ENCODE measurements around the gene TIAM1. TPM values are rescaled to one million over a fixed set of nuclear protein-coding genes. Genes with fewer than 3 reads are reported as not detected.

TIAM1 gene
- total RNA-seq, 1 donor from 2014 or later = 17.8 TPM

GRCh38 chr21:31354604-31355443 is 10.8 kb upstream of the TIAM1 start:
- TF ChIP-seq CTCF (IDR thresholded peaks at IDR 0.05; ENCODE audit: insufficient read depth, low read depth, low read length) (no peak), EZH2 (IDR thresholded peaks at IDR 0.05; ENCODE audit: insufficient read depth, low read length) (no peak)
- peak; percentile 82 for FAIRE-seq

GRCh38 chr21:31354122-31354521 is 10.1 kb upstream of the TIAM1 start:
- H3K4me1 ChIP-seq (ENCODE audit: insufficient read depth, low read length) = peaks cover 22% of the 10 kb centered on the region
- H3K9ac ChIP-seq (ENCODE audit: low read length) = peak overlapping the region; percentile 55
- no peaks in the 10 kb centered on the region for H3K9me3 ChIP-seq (ENCODE audit: insufficient read depth, low read depth, low read length)
- Mint-ChIP-seq H3K4me3 (ENCODE audit: unreplicated experiment) (no peak overlapping the region), H3K4me1 (ENCODE audit: low read depth, unreplicated experiment) (peaks cover 22% of the 10 kb centered on the region), H3K27me3 (ENCODE audit: low read depth, unreplicated experiment) (no peaks in the 10 kb centered on the region), H3K27ac (ENCODE audit: unreplicated experiment) (peak overlapping the region; percentile 5), H3K36me3 (ENCODE audit: low read depth, unreplicated experiment) (no peaks in the 10 kb centered on the region), H3K9me3 (ENCODE audit: unreplicated experiment) (no peaks in the 10 kb centered on the region)
- peak overlapping the region; percentile 78 for H3K27ac ChIP-seq (ENCODE audit: low read depth, low read length)
- DNase-seq (ENCODE audit: low read depth) (no peak), FAIRE-seq (no peak)
- H3K79me2 ChIP-seq (ENCODE audit: insufficient read depth, low read length) = no peaks in the 10 kb centered on the region
- H3K36me3 ChIP-seq (ENCODE audit: insufficient read depth, low read length) = no peaks in the 10 kb centered on the region
- H4K20me1 ChIP-seq (ENCODE audit: insufficient read depth, low read length) = no peaks in the 10 kb centered on the region
- H3K27me3 ChIP-seq (ENCODE audit: insufficient read depth, low read length) = peaks cover 5% of the 10 kb centered on the region
- H3K4me3 ChIP-seq (ENCODE audit: insufficient read depth, low read depth, low read length) = no peak overlapping the region
- peak overlapping the region; percentile 68 for H3K4me2 ChIP-seq (ENCODE audit: low read length)
- no peak overlapping the region for H2AFZ ChIP-seq (ENCODE audit: low read depth, low read length)
- TF ChIP-seq EZH2 (IDR thresholded peaks at IDR 0.05; ENCODE audit: insufficient read depth, low read length) = no peak
- no peak for TF ChIP-seq CTCF (IDR thresholded peaks at IDR 0.05; ENCODE audit: insufficient read depth, low read depth, low read length)

More at GRCh38 chr21:31354604-31355443, 10.8 kb upstream of the TIAM1 start:
- Mint-ChIP-seq H3K4me1 (ENCODE audit: low read depth, unreplicated experiment) (peaks cover 22% of the 10 kb centered on the region), H3K27me3 (ENCODE audit: low read depth, unreplicated experiment) (no peaks in the 10 kb centered on the region), H3K27ac (ENCODE audit: unreplicated experiment) (peak overlapping the region; percentile 5), H3K9me3 (ENCODE audit: unreplicated experiment) (no peaks in the 10 kb centered on the region), H3K4me3 (ENCODE audit: unreplicated experiment) (peak overlapping the region; percentile 1), H3K36me3 (ENCODE audit: low read depth, unreplicated experiment) (no peaks in the 10 kb centered on the region)
- Histone ChIP-seq H3K27me3 (ENCODE audit: insufficient read depth, low read length) (peaks cover 5% of the 10 kb centered on the region), H3K4me1 (ENCODE audit: insufficient read depth, low read length) (peaks cover 22% of the 10 kb centered on the region), H3K9me3 (ENCODE audit: insufficient read depth, low read depth, low read length) (no peaks in the 10 kb centered on the region), H4K20me1 (ENCODE audit: insufficient read depth, low read length) (no peaks in the 10 kb centered on the region), H2AFZ (ENCODE audit: low read depth, low read length) (no peak overlapping the region), H3K27ac (ENCODE audit: low read depth, low read length) (peak overlapping the region; percentile 78), H3K4me2 (ENCODE audit: low read length) (peak overlapping the region; percentile 68), H3K36me3 (ENCODE audit: insufficient read depth, low read length) (no peaks in the 10 kb centered on the region), H3K4me3 (ENCODE audit: insufficient read depth, low read depth, low read length) (peak overlapping the region; percentile 3), H3K9ac (ENCODE audit: low read length) (peak overlapping the region; percentile 55), H3K79me2 (ENCODE audit: insufficient read depth, low read length) (no peaks in the 10 kb centered on the region)
- peak; percentile 98 for DNase-seq (ENCODE audit: low read depth)

- H3K4me1 ChIP-seq (ENCODE audit: insufficient read depth, low read length) = peaks cover 22% of the 10 kb centered on the region
- no peak overlapping the region for H3K27ac Mint-ChIP-seq (ENCODE audit: unreplicated experiment)
- H3K9me3 ChIP-seq (ENCODE audit: insufficient read depth, low read depth, low read length) = no peaks in the 10 kb centered on the region
- no peak overlapping the region for H3K4me2 ChIP-seq (ENCODE audit: low read length)
- peaks cover 24% of the 10 kb centered on the region for H3K4me1 Mint-ChIP-seq (ENCODE audit: low read depth, unreplicated experiment)
- no peak overlapping the region for H3K4me3 ChIP-seq (ENCODE audit: insufficient read depth, low read depth, low read length)
- peaks cover 5% of the 10 kb centered on the region for H3K27me3 ChIP-seq (ENCODE audit: insufficient read depth, low read length)
- no peak overlapping the region for H3K4me3 Mint-ChIP-seq (ENCODE audit: unreplicated experiment)
- no peaks in the 10 kb centered on the region for H3K36me3 Mint-ChIP-seq (ENCODE audit: low read depth, unreplicated experiment)
- no peak for FAIRE-seq
- H3K9ac ChIP-seq (ENCODE audit: low read length) = no peak overlapping the region
- H2AFZ ChIP-seq (ENCODE audit: low read depth, low read length) = no peak overlapping the region
- no peaks in the 10 kb centered on the region for H3K27me3 Mint-ChIP-seq (ENCODE audit: low read depth, unreplicated experiment)
- no peaks in the 10 kb centered on the region for H3K79me2 ChIP-seq (ENCODE audit: insufficient read depth, low read length)
- H4K20me1 ChIP-seq (ENCODE audit: insufficient read depth, low read length) = no peaks in the 10 kb centered on the region
- no peak for DNase-seq (ENCODE audit: low read depth)
- no peaks in the 10 kb centered on the region for H3K9me3 Mint-ChIP-seq (ENCODE audit: unreplicated experiment)
- no peak overlapping the region for H3K27ac ChIP-seq (ENCODE audit: low read depth, low read length)
- no peaks in the 10 kb centered on the region for H3K36me3 ChIP-seq (ENCODE audit: insufficient read depth, low read length)
- TF ChIP-seq CTCF (IDR thresholded peaks at IDR 0.05; ENCODE audit: insufficient read depth, low read depth, low read length) (no peak), EZH2 (IDR thresholded peaks at IDR 0.05; ENCODE audit: insufficient read depth, low read length) (no peak)
These were observed 8.8 kb upstream of the TIAM1 start for GRCh38 chr21:31352836-31353235.
